Skin of body (tissue), 2 donors: Measurements from ENCODE around the gene AK1. TPM values are rescaled to one million over a fixed set of nuclear protein-coding genes. Genes with fewer than 3 reads are reported as not detected.

Source experiments
- DNase-seq: peaks from one replicate; lab custom pipeline; 2025; lab: John Stamatoyannopoulos, UW
- total RNA-seq: library from RNA; depleted of rRNA; stranded (reverse); fragments of >200 nt; gene quantifications from one replicate; pipeline ENCODE4 v1.2.3, GENCODE V29; 2014

Gene AK1, protein sequence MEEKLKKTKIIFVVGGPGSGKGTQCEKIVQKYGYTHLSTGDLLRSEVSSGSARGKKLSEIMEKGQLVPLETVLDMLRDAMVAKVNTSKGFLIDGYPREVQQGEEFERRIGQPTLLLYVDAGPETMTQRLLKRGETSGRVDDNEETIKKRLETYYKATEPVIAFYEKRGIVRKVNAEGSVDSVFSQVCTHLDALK
- 47.1 TPM for total RNA-seq

DNA sequence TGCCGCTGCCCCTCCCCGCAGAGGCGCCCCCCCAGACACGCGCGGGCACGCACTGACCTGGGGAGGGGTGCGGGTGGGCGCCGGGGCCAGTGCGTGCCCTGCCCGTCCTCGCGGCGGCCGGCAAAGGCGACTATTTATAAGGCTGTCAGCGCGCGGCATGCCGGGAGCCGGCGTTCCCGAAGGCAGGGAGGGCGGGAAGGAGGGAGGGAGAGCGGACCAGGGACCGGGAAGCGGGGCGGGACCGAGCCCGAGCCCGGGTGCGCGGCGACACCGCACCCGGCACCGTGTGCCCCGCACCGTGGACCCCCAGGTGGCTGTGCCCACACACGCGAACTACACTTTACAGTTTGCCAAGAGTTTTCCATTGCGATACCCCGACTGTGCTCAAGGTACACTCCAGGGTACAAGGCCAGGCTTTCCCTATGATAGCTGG lies at the start of gene AK1:
Gene AK1 (minus strand): TSS at position 110 of the 433 bp plus-strand sequence. CDS start 3,058 bp downstream, outside the sequence.
- peak; percentile 43 for DNase-seq

DNA sequence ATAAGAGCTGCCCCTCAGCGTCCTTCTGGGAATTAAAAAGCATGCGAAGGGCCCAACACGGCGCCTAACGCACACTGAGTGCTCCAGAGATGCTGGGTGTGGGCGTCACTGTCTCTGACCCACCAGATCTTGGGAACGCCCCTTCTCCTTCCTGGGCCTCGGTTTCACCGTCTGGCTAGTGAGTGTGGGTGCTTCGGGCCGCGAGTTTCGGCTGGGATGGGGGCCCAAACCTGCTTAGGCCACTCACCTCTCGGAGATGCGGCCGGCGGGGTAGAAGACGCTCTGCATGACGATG lies 49.4 kb upstream of the AK1 start:
- no peak for DNase-seq

DNA sequence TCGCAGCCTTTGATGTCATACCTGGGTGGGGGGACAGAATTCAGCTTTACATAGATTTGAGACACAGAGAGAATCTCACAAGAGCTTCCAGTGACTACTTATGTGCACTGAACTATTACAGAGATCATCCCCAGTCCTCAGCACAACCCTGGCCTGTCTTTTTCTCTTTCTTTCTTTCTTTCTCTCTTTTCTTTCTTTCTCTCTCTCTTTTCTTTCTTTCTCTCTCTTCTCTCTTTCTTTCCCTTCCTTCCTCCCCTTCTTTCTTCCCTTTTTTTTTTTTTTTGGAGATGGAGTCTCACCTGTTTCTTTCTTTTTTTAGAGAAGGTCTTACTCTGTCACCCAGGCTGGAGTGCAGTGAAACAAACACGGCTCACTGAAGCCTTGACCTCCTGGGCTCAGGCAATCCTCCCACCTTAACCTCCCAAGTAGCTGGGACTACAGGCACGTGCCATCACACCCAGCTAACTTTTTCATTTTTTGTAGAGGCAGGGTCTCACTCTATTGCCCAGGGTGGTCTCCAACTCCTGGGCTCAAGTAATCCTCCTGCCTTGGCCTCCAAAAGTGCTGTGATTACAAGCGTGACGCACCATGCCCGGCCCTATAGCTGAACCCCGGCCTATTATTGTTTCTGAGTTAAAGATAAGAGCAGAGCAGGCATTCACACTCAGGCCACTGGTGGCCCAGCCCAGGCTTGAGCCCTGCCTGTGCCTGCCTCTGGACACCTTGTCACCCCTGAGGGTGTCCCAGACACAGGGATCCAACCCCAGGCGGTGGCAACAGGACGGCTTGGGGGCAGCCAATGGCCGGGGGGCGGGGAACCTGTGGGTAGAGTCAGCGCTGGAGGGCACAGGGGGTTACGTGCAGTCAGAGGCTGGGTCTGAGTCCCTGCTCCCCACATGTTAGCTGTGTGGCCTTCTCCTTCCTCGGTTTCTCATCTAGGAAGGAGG lies 48.8 kb upstream of the AK1 start:
- no peak for DNase-seq

DNA sequence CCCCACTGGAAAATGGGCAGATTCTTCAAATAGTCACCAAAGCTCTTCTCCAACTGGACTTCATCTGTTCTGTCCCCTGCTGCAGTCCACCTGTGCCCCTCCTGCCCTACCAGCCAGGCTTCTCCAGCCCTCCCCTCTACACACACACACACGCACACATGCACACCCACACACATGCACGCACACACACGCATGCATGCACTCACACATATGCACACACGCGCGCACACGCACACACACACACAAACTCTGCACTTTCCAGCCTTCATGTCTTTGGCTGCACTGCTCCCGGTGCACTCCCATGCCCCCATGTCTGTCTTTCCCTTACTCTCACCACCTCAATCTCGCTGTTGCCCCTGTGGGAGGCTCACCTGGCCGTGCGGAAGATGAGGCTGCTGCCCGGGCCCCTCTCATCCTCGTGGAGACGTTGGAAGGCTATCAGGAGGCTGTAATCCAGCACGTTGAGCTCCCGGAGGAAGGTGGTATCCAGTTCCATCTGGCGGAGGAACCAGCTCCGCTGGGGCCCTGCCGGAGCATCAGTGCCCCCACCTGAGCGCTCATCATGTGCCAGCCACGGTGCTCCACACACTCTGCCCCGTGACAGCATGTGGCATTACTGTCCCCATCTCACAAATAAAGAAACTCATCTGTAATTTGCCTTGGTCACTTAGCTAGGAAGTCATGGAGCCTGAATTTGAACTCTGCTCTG lies 47.4 kb upstream of the AK1 start:
- DNase-seq: no peak

DNA sequence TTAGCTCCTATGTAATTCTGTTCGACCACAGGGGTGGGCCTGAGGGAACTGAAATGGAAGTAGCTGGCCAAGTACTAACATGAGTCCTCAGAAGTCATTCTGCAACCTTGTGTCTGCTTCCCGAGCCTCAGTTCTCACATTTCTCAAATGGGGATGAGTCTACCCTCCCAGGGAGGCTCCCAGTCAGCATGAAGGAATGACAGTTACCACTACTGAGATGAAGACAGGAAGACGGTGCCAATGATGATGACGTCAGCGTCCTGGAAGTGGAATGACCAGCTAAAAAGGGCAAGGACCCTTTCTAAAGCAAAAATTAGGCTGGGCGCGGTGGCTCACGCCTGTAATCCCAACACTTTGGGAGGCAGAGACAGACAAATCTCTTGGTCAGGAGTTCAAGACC lies 46.3 kb upstream of the AK1 start:
- DNase-seq: no peak

DNA sequence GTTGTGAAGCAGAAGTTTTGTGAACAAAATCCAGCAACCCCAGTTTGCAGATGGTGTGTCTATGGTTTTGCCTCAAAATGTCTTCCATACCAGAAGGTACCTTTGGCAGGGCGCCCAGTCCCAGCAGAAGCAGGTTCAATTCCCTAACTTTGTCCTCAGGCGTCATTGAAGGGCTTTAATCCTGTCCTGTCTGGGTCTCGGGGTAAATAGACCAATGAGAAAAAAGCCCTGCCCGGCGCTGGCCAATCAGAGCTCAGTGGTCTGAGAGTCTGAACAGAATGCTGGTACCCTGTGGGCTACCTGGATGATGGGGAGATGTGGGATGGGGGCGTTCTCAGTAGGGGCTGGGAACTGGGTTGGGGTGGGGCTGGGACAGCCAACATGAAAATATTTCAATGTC lies 45.6 kb upstream of the AK1 start:
- no peak for DNase-seq

DNA sequence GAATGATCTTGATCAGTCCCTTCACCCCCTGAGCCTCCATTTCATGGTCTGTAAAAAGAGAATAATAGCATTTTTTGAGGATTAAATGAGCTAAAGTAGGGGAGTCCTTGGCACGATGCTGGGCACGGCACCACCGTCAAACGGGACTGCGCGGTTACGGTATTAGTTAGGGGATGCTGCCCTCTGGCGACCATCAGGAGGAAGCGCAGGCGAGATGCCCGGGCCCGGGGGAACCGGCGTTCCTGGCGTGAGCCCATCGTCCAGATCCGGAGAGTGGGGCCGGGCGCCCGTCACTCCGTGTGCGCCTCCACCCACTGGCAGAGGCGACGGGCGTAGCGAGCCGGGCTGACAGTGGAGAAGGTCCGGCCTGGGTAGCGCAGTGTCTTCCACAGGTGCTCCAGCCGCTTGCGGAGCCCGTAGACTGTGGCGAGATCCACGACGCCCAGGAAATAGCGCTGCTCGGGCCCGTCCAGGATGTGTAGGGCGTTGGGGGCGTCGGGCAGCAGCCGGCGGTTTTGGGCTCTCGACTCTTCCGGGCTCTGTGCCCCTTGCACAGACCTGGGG lies 44.2 kb upstream of the AK1 start:
- no peak for DNase-seq

DNA sequence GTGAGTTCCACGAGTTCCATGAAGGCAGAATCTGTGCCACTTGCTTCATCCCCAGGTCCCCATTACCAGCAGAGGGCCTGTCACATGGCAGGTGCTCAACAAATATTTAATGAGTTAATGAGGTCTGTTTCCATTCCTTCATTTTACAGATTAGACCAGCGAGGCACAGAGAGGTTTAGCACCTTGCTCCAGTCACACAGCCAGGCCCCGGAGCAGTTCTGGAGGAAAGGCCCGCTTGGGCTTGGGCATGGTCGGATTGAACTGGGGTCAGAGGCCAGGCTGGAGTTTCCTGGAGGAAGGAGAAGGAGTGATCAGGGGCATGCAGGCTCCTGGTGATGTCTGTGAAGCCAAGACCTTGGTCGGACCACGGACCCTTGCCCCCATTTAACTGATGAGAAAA lies 43.3 kb upstream of the AK1 start:
- no peak for DNase-seq

DNA sequence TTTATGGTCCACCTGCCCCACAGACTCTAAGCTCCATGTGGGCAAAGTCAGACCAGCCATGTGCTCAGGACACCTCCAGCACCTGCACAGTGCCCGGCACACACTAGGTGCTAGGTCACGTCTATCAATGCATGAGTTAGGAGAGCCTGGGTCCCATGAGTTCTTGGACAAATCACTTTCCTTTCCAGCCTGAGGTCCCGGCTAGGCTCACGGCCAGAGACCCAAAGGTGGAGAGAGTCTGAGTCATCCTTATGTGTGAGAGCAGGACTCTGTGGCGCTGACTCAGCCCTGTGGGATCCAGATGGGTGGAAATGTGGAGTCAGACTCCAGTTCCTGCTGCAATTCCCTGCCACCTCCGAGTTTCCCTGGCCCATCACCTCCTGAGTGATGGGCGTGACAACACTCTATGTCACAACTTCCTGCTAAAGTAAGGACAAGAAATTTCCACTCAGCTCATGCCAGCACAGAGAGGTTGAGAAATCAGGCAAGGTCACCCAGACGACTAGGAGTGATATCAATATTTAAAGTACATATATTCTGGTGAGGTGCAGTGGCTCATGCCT lies 41.9 kb upstream of the AK1 start:
- peak; percentile 30 for DNase-seq

DNA sequence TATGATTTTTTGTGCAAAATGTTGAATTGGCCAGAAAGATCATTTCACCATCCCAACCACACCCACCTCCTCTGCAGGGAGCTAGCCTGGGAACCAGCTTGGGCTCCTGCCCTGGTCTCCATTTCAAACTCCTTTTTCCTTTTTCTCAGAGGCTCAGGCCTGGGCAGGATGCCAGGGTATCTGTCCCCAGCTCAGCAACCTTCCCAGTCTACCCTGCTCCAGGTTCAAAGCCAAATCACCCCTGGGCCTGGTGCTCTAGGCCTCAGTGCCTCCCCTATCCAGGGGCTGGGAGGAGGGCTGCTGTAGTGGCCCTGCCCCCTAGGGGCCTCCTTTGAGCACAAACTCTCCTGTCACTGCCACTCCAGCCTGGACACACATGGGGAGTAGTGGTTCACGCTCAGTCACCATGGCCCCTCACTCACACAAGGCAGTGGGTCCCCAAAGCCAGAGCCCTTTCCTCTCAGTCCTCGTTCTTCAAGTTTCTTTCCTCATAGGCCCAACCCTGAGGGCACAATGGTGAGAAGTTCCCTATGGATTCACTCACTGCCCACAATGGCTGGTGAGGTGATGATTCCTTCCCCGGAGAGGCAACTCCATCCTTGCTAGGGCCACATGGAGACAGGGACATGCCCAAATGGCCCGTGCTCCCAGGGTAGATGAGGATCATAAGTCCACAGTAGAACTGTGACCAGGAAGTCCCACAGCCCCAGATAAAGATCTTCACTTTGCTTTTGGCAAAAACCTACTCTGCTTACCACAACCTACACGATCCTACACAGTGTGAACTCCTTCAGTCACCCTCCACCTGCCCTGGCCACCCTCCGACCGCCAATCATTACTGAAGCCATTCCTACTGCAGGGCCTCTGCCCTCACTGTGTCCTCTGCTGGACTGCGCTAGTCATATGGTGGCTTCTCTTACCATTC lies 41.0 kb upstream of the AK1 start:
- DNase-seq: no peak

DNA sequence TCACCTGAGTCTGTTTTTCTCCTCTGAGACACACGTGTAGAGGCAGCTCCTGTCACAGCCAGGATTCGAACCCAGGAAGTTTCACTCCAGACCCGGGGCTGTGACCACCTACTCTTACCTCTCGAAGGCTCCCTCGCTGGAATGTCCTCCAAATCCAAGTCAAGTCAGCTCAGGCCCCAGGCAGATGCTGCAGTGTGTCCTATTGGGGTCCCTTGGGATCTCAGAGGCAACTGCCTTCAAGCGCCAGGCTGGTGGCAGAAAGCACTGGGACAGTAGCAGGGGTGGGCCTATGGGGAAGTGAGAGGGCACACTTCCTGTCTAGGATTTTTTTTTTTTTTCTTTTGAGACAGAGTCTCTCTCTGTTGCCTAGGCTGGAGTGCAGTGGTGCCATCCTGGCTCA lies 40.1 kb upstream of the AK1 start:
- DNase-seq: no peak

DNA sequence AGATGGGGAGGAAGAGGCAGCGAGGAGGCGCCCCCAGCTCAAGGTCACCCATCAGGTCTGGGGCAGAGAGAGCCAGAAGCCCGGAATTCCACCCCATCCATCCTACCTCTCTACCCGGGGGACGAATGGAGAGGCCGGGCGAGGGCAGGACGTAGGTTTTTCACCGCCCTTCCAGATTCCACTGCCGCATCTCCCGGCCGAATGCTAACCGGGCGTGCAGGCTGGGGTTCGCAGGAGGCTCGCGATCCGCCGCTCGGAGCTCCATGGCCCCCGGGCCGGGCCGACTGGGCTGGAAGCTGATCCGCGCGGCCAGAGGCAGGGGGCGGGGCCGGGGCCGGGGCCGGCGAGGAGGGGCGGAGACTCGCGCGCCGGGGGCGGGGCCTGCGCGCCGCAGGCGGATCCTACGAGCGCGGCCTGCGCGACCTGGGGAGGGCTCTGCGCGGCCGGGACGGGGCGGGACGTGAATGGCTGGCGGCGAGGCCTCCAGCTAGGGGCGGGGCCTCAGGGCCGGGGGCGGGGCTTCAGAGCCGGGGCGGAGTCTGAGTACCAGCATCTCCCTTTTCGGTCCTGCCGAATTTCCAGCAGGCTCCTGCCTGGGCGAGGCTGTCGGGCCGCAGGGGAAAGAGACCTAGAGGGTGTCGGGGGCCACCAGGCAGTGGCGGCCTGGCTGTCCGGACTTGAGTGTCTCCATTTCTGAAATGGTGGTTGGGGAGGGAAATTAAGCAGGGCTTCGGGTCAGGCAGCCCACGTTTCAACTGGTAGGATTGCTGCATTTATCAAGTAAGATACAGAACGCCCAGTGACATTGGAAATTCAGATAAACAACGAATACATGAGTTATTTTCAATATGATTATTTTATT lies 39.5 kb upstream of the AK1 start, which contains the start of gene ST6GALNAC4:
Gene ST6GALNAC4 (minus strand): TSS at position 322 of the 862 bp plus-strand sequence. CDS start 622 bp downstream, outside the sequence.
- DNase-seq: peak; percentile 65

DNA sequence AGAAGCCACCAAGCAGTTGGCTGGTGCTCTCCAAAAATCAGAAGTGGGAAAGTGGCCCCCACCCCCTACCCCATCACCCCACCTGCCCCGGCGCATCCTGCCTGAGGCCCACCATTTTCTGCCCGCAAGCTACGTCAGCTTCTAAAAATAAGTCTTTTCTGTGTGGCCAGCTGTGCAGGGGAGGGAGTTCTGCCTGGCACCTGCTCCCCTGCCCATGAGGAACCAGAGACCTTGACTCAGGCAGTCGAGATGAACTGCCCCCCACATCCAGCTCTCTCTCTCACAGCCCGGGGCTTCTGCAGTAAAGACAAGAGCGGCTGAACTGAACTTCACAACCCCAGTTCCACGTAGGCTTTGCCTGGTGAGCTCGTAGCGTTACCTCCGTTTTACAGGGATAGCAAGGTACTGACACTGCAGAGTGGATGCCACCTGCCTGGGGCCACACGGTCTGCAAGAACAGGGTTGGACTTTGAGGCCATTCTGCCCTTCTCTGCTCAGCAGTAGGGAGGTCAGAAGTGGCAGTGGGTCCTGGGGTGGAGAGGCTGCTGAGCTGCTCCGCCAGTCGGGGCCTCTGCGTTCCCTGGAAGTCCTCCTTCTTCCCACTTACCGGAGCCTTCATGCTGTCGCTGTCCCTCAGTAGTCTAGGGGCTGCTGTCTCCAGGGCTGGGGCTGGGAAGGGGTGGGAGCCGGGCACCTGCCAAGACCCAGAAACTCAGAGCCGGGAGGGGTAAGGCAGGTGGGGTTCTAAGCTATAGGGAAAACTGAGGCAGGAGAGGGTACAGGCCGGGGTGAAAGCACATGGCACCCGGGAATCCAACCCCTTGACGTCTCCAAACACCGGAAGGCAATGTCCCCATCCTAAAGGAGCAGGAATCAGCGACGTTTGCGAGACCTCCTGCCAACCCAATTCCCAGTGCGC lies 38.6 kb upstream of the AK1 start:
- no peak for DNase-seq

DNA sequence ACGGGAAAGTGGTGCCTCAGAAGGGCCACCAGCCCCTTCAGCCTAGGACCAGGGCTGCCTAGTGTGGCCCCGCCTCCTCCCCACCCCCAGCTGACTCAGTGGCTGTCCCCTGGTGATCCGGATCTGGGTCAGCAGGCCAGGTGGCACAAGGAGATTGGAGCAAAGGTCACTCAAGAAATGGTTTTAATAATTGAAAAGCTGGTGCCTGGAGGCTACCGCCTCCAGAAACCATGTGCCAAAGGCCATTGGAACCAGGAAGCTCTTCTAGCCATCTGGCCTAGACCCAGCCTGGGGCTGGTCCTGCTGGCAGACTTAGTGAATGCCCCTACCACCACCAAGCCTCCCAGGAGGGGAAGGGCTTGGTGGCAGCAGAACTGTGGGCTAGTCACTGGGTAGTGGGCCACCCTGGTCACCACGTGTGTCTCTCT lies 37.9 kb upstream of the AK1 start:
- no peak for DNase-seq

DNA sequence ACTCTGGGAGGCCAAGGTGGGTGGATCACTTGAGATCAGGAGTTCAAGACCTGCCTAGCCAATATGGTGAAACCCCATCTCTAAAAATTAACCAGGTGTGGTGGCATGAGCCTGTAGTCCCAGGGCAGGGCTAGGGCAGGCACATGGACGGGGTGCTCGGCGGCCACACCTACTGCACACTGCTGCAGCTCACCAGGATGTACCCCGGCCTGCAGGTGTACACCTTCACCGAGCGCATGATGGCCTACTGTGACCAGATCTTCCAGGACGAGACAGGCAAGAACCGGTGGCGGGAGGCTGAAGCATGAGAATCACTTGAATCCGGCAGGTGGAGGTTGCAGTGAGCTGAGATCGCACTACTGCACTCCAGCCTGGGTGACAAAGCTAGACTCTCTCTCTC lies 36.2 kb upstream of the AK1 start:
- DNase-seq: no peak

DNA sequence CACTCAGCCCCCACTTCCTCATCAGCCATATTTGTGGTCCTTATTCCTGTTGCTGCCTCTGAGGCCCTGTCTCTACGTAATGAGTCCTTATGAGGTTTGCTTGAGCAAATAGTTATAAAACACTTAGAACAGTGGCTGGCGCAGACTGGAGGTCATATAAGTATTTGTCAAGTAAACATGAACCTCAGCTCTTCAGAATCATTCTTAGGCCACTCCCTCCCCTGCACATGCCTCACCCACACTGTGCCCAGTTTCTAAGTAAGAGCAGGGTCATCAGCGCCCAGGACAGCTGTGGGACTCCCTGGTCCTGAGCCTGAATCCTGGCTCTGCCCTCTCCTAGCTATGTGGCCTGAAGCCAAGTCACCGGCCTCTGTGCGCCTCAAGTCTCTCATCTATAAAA lies 35.4 kb upstream of the AK1 start:
- no peak for DNase-seq

DNA sequence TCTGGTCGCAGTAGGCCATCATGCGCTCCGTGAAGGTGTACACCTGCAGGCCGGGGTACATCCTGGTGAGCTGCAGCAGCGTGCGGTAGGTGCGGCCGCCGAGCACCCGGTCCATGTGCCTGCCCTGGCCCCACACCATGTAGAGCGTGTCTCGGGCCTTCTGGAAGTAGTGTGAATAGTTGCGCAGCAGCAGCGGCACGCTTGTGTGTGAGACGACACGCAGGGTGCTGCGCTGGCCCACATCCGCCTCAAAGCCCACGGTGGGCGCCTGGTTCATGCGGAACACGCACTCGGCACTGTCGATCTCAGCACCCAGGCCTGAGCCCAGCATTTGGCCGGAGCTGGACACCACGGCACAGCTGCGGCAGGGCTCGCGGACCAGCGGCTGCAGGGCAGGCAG lies 34.8 kb upstream of the AK1 start:
- no peak for DNase-seq

DNA sequence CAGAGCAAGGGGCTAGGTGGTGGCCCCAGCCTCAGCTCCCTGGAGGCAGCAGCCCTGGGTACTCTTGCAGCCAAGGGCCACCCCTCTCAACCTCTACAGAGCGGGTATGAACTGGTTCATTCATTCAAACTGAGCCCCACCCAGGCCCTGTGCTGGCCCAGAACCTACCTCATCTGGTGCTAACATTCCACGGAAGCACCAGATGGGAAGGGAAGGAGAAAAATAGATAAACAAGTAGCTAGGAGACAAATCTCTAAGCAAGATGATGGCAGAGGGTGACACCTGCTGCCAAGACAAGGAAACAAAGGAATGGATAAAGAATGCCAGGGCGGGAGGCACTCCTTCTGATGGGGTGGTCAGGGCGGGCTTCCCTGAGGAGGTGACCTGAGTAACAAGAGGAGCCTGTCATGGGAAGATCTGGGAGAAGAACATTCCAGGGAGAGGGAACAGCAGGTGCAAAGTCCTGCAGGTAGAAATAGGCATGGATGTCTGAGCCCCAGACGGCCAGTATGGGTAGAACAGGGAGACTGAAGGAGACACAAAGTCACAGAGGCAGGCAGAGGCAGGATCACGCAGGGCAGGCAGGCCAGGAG lies 33.2 kb upstream of the AK1 start:
- no peak for DNase-seq
